Colon (tissue), 2 donors: Measurements from ENCODE around the gene TARDBP.
"Not testable (repeated sequence)": the region's sequence is repeated elsewhere in the genome, so short reads cannot be mapped to it uniquely, and the experiment has no call there.

Experiments
- FAIRE-seq: peaks from 2 replicates; lab custom pipeline; 2012; peaks lifted over from hg19 to GRCh38; lab: Jason Lieb, UNC
- donor health status: control.
- donor health status: control.

The TARDBP gene

GRCh38 chr1:11042995-11043874, 30.8 kb downstream of the TARDBP start:
- FAIRE-seq: no peak

- no peak for FAIRE-seq
These were observed 31.8 kb downstream of the TARDBP start for GRCh38 chr1:11044086-11044848.

DNA sequence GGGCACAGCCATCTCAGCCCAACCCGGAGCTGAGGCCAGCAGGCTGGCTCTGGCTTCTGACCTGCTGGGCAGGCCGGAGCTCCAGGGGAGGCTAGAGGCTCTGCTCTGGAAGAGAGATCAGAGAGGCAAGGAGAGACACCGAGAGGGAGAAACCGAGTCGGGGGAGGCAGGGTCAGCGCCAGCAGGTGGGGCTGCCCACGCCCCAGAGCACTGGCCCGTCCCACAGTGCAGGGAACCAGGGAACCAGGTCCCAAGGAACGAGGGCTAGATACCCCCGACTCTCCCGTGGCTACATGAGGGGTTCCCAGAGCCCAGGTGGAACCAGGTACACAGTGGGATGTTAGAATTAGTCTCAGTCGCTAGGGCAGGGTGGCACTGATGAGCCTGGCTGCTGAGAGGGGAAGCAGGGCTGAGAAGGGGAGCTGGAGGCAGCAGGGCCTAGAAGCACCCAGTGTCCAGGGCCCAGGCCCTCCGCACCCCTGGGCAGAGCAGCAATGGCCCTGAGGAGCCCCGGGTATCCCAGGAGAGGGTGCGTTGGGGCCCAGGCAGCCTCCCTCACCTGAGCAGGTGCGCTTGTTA, 32.5 kb downstream of the TARDBP start:
- FAIRE-seq: no peak

DNA sequence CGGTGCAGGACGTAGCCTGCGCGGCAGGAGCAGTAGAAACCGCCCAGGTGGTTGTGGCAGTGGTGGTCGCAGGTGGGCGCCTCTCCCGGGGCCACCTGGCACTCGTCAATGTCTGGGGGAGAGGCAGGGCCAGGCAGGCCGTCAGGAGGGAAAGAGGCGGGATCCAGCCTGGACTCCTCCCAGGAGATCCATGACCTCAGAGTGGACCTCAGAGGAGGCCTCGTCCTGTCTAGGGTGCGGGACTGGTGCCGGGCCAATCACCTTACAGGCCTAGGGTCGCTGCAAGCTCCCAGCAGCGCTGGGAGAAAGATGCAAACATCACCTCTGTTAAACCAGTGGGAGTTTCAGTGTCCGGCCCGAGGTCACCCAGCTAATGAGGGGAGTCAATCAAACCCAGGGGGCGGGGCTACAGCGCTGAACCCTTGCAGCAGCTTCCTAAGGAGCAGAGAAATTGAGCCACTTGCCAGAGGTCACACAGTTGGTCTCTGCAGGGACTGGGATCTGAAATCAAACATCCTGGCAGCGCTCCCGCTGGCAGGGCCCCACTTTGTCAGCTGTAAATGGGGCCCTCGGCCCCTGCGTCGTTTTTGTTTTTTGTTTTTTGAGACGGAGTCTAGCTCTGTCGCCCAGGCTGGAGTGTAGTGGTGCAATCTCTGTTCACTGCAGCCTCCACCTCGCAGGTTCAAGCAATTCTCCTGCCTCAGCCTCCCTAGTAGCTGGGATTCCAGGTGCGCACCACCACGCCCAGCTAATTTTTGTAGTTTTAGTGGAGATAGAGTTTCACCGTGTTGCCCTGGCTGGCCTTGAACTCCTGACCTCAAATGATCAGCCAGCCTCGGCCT, 33.2 kb downstream of the TARDBP start:
- FAIRE-seq: no peak

DNA sequence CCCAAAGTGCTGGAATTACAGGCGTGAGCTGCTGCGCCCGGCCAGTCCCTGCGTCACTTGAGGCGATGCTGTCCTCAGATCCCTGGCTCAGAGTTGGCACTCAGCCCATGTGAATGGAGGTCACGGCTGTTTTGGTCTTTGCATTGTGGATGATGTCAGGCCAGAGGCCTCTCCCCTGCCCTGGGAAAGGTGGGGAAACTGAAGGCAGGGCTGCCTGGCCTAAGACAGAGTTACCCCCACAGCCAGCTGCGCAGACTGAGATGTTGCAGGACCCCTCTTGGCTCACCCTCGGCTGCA, 33.8 kb downstream of the TARDBP start:
- no peak for FAIRE-seq

DNA sequence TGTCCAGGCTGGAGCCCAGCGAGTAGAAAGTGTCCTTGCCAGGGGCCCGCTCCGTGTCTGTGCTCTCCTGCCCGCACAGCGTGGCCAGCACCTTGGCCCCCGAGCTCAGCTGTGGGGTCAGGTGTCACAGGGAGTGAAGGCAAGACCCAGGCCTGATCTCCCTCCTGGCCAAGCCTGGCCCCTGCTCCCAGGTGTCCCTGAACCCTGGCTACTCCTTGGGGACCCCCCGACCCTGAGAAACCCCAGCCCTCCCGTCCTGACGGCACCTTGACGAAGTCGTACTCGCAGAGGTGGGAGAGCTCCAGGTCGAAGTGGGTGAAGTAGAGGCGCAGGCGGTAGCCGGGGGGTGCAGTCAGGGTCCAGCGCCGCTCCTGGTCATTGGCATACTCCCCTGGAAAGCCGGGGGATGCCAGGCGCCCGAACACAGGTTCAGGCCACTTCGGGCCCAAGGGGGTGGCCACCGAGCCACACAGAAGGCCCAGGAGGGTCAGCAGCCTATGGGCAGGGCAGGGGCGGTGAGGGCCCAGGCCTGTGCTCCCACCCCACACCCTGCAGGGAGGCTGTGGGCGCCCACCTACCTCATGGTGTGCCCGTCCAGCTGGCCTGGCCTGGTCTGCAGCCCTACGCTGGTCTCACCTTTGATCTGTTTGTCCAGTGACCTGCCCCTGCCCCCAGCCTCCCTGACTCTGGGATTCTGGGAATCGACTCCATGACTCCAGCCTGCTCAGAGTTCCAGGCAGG, 34.3 kb downstream of the TARDBP start, which contains the start of gene MASP2:
Gene MASP2 (minus strand): TSS at position 615 of the 741 bp plus-strand sequence. CDS start 32 bp downstream, at position 583.
- no peak for FAIRE-seq

DNA sequence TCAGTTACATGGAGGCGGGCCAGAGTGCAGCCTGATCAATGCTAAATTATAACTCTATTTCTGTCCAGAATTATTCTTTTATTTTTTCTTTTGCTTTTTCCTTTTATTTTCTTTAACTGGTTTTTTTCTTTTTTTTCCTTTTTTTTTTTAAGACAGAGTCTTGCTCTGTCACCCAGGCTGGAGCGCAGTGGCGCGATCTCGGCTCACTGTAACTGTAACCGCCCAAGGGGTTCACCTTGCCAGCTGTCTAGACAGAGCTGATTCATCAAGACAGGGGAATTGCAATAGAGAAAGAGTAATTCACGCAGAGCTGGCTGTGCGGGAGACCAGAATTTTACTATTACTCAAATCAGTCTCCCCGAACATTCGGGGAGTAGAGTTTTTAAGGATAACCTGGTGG, 38.7 kb downstream of the TARDBP start:
- not testable (repeated sequence) for FAIRE-seq

DNA sequence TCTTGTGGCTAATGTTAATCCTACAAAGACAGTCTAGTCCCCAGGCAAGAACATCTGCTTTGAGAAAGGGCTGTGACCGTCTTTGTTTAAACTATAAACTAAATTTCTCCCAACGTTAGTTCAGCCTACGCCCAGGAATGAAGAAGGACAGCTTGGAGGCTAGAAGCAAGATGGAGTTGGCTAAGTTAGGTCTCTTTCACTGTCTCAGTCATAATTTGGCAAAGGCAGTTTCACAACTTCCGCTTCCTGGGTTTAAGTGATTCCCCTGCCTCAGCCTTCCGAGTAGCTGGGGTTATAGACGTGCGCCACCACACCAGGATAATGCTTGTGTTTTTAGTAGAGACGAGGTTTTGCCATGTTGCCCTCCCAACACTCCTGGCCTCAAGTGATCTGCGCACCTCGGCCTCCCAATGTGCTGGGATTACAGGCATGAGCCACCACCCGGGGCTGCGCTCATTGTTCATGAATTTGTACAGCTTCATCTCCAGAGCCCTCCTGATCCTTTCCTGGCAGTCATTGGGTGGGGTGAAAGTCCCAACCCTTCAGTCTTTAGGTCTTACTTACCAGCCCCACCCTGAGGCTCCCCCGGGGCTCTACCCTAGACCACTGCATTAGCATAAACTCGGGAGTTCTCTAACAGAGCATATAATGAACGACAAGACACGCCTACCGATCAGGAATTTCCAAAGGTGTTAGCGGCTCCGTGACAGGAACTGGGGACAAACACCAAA, 39.5 kb downstream of the TARDBP start:
- FAIRE-seq: no peak

GRCh38 chr1:11052839-11053757, 40.6 kb downstream of the TARDBP start:
- FAIRE-seq: no peak

DNA sequence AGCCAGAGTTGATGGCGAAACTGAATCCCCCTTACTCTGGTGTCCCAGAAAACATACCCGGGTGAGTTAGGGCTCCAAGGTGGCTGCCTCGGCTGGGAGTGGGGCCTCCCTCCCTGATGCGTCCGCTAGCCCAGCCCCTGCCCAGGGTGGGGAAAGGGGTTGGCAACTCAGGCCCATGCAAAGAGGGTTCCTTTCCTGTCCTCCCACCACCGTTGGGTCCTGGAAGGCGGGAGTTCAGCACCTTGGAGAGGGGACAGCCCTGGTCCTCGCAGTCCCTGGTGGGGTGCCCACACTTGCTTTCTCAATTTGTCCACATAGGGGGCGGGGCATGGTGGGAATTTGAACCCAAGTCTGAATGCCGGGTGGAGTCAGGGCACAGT, 41.3 kb downstream of the TARDBP start:
- FAIRE-seq: no peak

DNA sequence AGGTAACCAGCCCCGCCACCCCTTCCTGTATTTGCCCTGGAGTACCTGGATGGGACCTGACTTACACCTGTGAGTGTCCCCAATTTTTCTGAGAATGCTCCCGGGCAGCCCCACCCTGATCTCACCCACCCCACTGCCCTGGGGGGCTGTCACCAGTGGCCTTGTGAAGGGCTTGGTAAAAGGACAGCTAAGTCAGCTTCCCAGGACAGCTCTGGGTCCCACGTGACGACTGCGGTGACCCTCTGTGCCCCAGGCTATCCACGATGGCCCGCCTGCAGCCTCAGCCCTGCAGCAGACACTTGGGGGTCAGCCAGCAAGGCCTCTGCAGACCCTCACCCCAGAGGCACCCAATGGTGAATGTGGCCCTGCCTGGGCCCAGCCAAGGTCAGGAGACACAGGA, 41.7 kb downstream of the TARDBP start:
- FAIRE-seq: no peak

GRCh38 chr1:11054666-11055065, 42.2 kb downstream of the TARDBP start:
- no peak for FAIRE-seq

- FAIRE-seq: no peak
These were observed 43.2 kb downstream of the TARDBP start for GRCh38 chr1:11055676-11056075.

GRCh38 chr1:11056504-11056903, 44.0 kb downstream of the TARDBP start:
- no peak for FAIRE-seq

- FAIRE-seq: no peak
These were observed 45.0 kb downstream of the TARDBP start for GRCh38 chr1:11057477-11057876.

DNA sequence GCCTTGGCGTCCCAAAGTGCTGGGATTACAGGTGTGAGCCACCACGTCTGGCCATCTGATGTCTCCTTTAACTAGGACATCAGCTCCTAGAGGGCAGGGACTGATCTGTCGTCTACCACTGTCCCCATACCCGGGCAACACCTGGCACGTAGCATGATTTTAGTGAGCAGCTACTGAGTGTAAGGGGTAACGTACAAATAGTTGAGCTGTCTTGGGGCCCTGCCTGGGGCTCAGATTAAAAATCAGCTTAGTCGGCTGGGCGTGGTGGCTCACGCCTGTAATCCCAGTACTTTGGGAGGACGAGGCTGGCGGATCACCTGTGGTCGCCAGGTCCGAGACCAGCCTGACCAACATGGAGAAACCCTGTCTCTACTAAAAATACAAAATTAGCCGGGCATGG, 45.6 kb downstream of the TARDBP start:
- FAIRE-seq: no peak

- no peak for FAIRE-seq
These were observed 46.2 kb downstream of the TARDBP start for GRCh38 chr1:11058595-11059154.

DNA sequence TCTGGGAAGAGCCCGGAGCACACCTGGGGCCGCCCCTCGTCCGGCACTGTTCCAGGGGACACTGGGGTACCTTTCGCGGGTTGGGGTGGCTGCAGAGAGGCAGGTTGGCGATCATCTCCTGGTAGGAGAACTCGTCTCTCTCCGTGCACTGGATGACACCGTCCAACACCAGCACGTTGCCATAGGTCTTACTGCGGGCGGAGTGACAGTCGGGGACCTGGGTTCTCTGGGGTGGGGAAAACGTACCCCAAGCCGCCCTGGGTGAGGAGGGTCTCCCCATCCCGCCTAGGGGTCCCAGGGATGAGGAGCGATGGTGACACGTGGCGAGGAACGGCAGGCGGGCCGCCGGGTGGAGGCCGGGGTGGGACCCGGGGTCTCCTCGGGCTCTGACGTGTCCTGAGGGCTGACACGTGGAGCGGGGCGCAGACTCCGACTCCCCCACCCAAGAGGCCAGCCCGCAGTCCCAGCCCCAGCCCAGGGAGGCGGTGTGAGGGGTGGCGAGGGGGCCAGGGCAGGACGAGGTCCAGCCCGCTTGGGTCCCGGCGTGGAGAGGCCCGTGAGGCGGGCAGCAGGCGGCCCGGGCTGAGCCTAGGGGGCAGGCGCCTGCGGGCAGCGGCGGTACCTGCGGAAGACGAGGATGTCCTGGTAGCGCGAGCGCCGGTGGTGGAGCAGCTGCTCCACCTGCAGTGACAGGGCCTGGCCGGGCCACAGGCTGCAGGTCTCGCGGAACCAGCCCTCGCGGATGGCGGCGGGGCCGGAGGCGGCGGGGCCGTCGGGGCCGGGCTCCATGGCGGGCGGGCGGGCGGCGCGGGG, 46.9 kb downstream of the TARDBP start:
- no peak for FAIRE-seq
